Kidney (tissue), 14 donors: ENCODE data around the gene UBE2G2. TPM values are rescaled to one million over a fixed set of nuclear protein-coding genes. Genes with fewer than 3 reads are reported as not detected.

Experiments
- DNase-seq, 5 donors: peaks; one replicate each; pipeline ENCODE4 v3.0.0-alpha.2; 2013 to 2020
- FAIRE-seq: peaks from 2 replicates; lab custom pipeline; 2012; peaks lifted over from hg19 to GRCh38; lab: Jason Lieb, UNC
- H3K27ac ChIP-seq, 2 donors: one replicate each; pipeline ENCODE4 v1.7.0; 2013; ENCODE audit warnings: low read depth in 2 of 2, low read length in 2 of 2, inconsistent platforms in 1 of 2
- H3K27me3 ChIP-seq: one replicate; pipeline ENCODE4 v1.7.1; 2013; ENCODE audit warnings: low read length, inconsistent platforms; ENCODE audit not compliant: control insufficient read depth, insufficient read depth
- H3K36me3 ChIP-seq, 3 donors: one replicate each; pipeline versions ENCODE4 v1.7.0 to v1.7.1; 2013; ENCODE audit warnings: low read length in 3 of 3, control low read depth in 1 of 3, inconsistent platforms in 1 of 3; ENCODE audit not compliant: insufficient read depth in 3 of 3, control insufficient read depth in 2 of 3
- H3K4me1 ChIP-seq, 3 donors: one replicate each; pipeline versions ENCODE4 v1.7.0 to v1.7.1; 2013; ENCODE audit warnings: low read length in 3 of 3, inconsistent platforms in 1 of 3, low read depth in 1 of 3; ENCODE audit not compliant: control insufficient read depth in 2 of 3, insufficient read depth in 2 of 3
- H3K4me3 ChIP-seq, 3 donors: one replicate each; pipeline versions ENCODE4 v1.7.0 to v1.8.1; 2013; ENCODE audit warnings: low read length in 3 of 3, control low read depth in 1 of 3, inconsistent platforms in 1 of 3
- H3K9ac ChIP-seq, 3 donors: one replicate each; pipeline versions ENCODE4 v1.7.0 to v1.7.1; 2013; ENCODE audit warnings: low read length in 3 of 3, control low read depth in 1 of 3, inconsistent platforms in 1 of 3
- H3K9me3 ChIP-seq, 3 donors: one replicate each; pipeline versions ENCODE4 v1.7.0 to v1.7.1; 2013; ENCODE audit warnings: low read length in 3 of 3, control low read depth in 1 of 3, inconsistent platforms in 1 of 3; ENCODE audit not compliant: control insufficient read depth in 2 of 3, insufficient read depth in 1 of 3
- CTCF ChIP-seq: IDR thresholded peaks from 3 replicates; pipeline ENCODE4 v1.5.1; 2012; ENCODE audit warnings: mild to moderate bottlenecking, moderate library complexity, borderline replicate concordance; ENCODE audit not compliant: insufficient read depth; ENCODE audit errors: extremely low read depth
- intact Hi-C: fragments of 100-400 bp; cut with DNase I; formaldehyde crosslinking; loops from one replicate; pipeline ENCODE4 v1.11.1; 2022
- polyA plus RNA-seq: library from polyadenylated mRNA; stranded (reverse); fragments of 350-450 nt; fragmentation: Illumina TruSeq; extraction: RNeasy Lipid Tissue Mini Kit (QIAGEN cat#74804); gene quantifications from one replicate; pipeline ENCODE4 v1.2.3, GENCODE V29; 2014; ENCODE audit warnings: low read depth, low replicate concordance; ENCODE audit not compliant: insufficient read depth
- total RNA-seq: library from RNA; stranded (reverse); fragmentation: NEBNext Ultra II Directional; extraction: Animal tissue kit (Norgen Biotek cat#: 25700); gene quantifications from one replicate; pipeline ENCODE4 v1.2.1, GENCODE V29; 2021
- donor health status: control.
- donor health status: control.
- donor health status: control.
- donor health status: control.
- donor health status: control.
- donor health status: DM: yes; HTN: yes; CAD: no.
- donor health status: Normal renal cell carcinoma (clear cell type).

UBE2G2 gene
- total and polyA plus RNA-seq, 2 donors from 2014 or later, result 39.4 to 86.0 TPM

- Histone ChIP-seq H3K4me3 (no peak overlapping the region), H3K27ac (no peak overlapping the region), H3K9me3 (no peaks in the 10 kb centered on the region), H3K27me3 (no peaks in the 10 kb centered on the region), H3K9ac (no peak overlapping the region), H3K4me1 (peaks cover 0 to 23% (median 19%) of the 10 kb centered on the region in 3 donors), H3K36me3 (peaks cover 0 to 23% (median 13%) of the 10 kb centered on the region in 3 donors)
- intact Hi-C loops, result no loop called here
- no peak for TF ChIP-seq CTCF
- FAIRE-seq (no peak), DNase-seq (peak in 1 of 5 donors; percentile 62)
Observed at GRCh38 chr21:44847261-44848056, 45.8 kb upstream of the UBE2G2 start.

GRCh38 chr21:44846485-44847260 is 45.1 kb upstream of the UBE2G2 start:
- intact Hi-C loops, result no loop called here
- H3K27ac ChIP-seq, result no peak overlapping the region
- H3K4me3 ChIP-seq, result no peak overlapping the region
- peaks cover 0 to 23% (median 13%) of the 10 kb centered on the region in 3 donors for H3K36me3 ChIP-seq
- H3K27me3 ChIP-seq, result no peaks in the 10 kb centered on the region
- FAIRE-seq, result no peak
- H3K9ac ChIP-seq, result no peak overlapping the region
- no peak for TF ChIP-seq CTCF
- peaks cover 0 to 23% (median 17%) of the 10 kb centered on the region in 3 donors for H3K4me1 ChIP-seq
- no peaks in the 10 kb centered on the region for H3K9me3 ChIP-seq
- peak in 4 of 5 donors; percentile 40 to 89 (median 69) for DNase-seq

- peak overlapping the region in 2 of 3 donors; percentile 1 to 43 for H3K4me3 ChIP-seq
- no peak overlapping the region for H3K27ac ChIP-seq
- intact Hi-C loops, result no loop called here
- no peak overlapping the region for H3K9ac ChIP-seq
- peaks cover 0 to 23% (median 12%) of the 10 kb centered on the region in 3 donors for H3K4me1 ChIP-seq
- DNase-seq (no peak), FAIRE-seq (no peak)
- TF ChIP-seq CTCF, result no peak
- H3K27me3 ChIP-seq, result no peaks in the 10 kb centered on the region
- H3K9me3 ChIP-seq, result no peaks in the 10 kb centered on the region
- peaks cover 0 to 20% (median 13%) of the 10 kb centered on the region in 3 donors for H3K36me3 ChIP-seq
Observed at GRCh38 chr21:44846224-44846484, 44.5 kb upstream of the UBE2G2 start.
